Measurements from ENCODE around the gene GINS2.

GINS2 gene

DNA sequence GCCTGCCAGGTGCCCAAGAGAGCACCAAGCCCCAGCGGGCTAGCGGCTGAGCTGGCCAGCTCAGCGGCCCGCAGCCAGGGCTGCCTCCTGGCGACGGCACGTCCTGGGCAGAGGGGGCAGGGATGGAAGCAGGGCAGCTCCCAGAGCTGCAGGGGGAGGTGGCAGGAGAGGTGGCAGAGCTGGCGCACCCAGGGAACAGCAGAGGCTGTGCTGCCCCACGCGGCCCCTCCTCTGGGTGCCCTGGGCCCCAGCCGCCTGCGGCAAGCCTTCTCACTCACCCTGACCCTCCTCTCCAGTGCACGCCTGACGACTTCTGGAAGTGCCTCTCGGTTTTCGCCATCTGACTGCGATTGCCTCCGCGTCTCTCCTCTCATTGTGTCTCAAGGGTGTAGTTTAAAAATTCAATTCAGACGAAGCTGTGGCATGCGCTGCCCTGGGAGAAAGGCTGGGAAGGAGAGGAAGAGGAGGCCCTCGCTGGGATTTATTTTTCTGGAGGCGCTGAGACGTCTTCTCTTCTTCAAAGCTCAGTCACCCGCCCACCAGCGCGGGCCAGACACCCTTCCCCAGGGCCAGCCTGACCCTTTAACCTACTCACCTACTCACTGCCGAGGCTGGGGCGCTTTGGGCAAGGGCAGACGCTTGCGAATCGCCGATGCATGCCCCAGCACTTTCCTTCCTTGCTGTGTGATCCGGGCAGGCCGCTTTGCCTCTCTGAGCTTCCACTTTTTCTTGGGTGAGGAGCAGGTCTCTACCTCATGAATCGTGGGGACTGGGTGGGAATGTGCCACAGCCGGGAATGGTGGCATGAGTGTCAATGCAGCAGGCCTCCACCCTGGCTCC is 50.7 kb downstream of the GINS2 start:
- no peak for DNase-seq

DNA sequence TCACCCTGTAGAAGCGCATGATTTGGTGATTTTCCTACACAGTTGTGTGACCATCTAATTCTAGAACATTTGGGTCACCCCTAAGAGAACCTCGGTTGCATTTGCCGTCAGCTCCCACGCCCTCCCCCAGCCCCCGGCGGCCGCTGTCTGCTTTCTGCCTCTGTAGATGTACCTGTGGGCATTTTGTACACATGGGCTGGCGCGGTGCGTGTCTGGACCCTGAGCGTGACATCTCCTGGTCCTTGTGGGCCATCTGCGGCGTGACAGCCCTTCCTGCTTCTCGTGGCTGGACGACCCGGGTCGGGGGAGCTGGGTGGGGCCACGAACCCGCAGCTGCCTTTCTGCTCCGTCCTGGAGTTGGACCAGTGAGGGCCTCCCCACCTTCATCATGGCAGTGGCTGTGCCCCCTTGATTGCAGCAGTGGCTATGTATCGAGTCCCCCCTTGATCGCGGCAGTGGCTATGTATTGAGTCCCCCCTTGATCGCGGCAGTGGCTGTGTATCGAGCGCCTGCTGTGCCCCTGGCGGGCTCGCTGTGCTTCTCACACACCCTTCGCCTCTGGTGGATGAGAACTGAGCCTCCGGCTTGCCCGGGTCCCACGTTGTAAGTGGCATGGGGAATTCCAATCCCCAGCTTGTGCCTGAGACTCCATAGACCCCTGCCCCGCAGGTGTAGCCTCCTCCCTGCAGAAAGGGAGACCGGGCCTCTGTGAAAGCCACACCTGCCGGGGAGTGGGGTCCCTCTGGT is 51.5 kb downstream of the GINS2 start:
- no peak for DNase-seq

DNA sequence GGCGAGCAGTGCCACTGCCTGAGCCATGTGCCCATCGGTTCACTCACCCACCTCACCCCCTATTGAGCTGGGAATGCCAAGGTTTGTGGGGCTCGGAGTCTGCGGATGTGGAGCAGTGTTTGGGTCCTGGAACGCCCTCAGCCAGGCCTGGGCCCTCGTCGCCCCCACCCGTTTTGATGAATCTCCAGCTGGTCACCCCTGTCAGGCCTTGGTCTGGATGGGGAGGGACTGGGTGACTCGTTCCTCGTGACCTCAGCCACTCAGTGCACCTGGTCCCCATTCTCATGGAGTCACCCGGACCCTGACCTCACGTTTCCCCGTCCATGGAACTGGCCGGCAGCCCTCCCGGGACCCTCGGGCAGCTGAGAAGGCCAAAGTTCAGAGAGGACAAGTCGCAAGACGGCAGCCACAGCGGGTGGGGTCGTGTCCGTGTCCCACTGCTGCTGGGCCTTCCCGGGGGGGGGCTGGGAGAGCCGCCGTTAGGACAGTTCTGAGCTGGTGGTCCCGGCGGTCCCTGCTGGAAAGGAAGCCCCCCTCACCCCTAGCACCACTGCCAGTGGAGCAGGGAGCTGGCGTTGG is 52.4 kb downstream of the GINS2 start:
- DNase-seq = no peak

DNA sequence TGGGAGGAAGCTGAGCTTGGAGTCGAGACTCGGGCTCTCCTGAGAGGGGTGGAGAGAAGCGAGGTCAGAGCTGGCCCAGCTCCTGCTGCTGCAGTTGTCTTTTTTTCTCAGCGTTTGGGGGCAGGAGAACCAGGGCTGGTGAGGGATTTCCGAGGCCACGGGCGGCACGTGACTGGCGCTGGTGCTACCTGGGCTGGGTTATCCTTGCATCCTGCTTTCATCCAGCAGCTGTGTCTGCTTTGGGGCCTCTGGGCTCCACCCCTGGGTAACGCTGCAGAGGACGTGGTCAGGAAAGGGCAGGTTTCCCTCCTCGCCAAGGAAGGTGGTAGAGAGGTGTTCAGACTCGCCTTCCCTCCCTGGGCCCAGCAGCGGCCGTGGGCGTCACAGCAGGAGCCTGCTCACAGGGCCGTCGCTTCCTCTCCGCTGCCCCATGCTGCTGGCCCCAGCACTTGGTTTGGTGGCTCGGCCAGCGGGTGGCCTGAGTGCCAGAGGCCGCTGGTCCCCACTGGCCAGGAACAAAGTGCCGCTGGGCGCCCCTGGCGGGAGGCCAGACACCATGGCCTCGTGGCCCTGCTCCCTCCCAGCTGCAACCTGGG is 53.1 kb downstream of the GINS2 start:
- no peak for DNase-seq

DNA sequence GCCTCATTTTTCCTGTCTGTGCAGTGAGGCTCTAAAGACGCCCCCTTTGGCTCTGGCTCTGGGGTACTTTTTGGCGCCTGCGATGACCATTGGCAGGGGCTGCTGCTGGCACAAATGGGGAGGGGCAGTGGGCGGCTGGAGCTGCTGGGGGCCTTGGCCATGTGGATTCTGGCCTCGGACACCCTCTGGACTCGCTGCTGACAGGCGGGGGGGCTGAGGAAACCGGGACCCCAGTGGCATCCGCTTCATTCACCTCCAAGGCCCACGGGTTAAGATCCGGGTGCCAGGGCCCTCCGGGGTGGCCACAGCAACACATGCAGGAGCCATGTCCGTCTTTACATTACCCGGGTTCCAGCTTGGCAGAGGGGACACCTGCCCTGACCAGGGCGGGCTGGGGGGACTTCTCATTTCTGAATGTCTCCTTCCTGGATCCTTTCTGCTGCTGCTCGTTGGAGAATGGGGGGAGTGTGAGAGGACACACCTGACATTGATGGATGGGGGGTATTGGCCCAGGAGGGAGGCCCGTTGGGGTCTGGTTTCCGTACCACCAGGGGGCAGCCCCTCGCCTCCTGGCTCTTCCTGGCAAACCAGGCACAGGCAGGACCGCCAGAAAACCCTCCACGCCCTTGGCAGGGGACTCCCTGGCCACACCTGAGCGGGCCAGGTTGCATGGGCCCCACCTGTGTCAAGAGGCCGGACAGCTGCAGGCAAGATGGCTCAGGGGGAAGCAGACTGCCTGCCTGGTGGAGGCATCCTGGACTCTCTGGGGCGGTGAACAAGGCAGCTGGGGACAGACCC is 53.8 kb downstream of the GINS2 start:
- DNase-seq = no peak

DNA sequence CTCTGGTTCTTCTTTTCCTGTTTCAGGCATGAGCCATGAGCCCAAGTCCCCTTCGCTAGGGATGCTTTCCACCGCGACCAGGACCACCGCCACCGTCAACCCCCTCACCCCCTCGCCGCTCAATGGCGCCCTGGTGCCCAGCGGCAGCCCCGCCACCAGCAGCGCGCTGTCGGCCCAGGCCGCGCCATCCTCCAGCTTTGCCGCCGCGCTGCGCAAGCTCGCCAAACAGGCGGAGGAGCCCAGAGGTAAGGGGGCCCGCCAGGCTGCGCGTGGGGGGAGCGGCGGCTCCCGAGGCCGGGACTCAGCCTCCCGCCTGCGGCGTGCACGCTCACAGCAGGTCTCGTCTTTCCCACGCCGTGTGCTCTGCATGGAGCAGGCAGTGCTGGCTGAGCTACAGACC is 54.9 kb downstream of the GINS2 start:
- DNase-seq = no peak

DNA sequence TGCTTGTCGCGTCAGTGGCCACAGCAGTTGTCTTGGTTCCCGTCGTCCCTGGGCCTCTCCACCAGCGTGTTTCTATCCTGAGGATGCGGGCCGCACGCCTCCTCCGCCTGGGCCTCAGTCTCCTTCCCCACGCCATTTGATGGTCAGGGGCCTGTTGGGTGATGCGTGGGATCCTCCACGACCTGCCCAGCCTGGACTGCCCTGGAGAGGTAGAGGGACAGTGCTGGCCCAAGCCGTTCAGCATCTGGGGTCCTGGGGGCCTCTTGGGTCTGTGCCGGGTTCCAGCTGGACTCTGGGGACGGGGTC is 55.4 kb downstream of the GINS2 start:
- no peak for DNase-seq

DNA sequence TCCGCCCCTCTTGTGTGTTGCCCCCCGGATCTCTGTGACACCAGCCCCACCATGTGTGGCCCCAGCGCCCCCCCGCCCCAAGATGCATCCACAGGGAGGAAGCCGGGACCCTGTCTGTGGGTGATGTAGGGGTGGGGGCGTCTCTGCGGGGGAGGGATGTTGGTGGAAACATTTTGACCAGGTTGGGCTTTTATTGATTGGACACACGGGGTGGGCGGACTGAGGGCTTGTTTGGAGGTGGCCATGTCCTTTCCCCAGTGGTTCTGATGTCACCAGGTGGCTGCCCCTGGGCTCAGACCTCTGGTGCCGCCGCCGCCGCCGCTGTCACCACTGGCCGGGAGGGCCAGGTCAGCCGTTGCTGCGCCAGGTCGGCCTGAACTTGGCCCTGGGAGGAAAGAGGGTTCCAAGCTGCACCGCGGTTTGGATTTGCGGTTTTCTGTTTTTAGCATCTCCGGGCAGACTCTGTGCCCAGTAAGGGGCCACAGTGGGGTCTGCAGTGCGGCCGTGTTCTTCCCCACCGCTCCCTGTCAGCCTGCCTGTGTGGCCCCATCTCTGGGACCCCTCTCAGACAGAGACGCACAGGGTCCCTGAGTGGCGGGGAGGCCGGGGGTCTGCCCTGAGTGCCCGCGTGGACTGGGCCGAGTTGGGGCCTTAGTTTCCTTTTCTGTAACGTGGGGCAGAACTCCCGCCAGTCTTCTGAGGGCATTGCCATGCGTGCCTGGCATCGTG is 55.9 kb downstream of the GINS2 start:
- no peak for DNase-seq

DNA sequence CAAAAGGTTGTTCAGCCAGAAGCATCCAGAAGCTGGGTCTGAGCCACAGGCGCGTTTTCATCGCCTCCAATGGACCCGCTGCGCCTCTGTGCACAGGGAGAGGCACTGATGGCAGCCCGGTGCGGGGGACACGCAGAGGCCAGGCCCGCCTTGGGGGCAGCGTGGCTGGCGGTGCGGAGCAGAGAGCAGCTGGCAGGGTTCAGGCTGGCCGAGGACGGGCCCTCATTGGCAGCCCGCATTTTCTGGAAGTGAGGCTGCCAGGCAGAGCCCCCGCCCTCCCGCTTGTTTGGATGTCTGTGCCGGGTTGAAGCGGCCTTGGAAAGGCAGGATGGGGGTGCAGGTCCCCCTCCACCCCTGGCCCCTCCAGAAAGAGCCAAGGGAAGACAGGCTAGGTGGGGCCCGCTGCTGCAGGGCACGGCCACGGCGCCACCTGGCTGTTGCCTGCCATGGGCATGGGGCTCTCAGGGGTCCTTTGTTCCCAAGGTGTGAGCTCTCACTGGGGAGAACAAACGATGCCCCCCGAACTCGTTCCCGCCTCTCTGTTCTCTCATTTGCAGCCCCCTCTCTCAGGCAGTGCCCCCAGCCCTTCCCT is 56.9 kb downstream of the GINS2 start:
- DNase-seq = no peak

DNA sequence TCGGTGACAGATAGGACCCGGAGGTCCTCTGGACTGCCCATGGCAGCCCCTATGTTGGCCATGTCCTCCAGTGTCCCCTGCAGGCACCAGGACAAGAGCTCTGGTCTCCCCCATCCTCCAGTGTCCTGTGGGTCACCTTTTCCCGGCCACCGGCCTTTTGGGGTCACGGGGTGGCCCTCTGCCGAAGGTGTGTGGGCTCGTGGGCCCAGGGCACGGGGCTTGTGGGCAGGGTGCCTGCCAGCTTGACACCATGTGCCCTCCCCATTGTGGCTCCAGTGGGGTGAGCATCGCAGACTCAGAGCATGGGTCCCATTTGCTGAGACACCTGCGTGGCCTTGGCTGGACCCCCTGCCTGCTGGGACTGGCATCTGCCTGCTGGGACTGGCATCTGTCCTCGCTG is 57.5 kb downstream of the GINS2 start:
- DNase-seq = no peak

DNA sequence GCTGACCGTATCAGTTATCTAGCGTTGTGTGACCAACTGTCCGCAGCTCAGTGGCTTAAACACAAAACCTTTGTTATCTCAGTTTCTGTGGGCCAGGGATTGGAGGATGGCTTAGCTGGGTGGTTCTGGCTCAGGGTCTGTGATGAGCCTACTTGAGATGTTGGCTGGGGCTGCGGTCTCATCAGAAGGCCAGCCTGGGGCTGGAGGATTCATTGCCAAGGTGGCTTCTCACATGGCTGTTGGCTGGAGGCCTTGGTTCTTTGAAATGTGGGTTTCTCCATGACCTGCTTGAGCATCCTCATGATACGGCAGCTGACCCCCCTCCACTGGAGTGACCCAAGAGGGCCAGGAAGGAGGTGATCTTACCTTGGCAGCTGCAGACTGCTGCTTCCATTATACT is 58.9 kb downstream of the GINS2 start:
- no peak for DNase-seq

DNA sequence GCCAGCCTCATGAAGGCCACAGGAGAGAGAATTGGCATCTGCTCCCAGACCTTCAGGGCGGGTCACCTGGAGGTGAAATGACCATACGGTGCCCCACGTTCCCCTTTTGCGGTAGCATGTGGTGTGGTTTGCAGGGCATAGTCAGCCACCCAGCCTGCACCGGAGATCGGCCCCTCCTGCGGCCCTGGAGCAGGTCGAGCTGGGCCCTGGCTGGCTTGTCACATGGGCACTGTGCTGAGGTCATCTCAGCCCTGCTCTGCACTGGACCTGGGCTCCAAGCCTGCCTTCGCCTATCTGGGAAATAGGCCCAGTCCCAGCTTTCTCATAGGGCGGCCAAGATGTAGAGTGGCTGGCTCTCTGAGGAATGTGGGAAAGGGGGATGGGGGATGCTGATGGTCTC is 59.4 kb downstream of the GINS2 start:
- DNase-seq = no peak

DNA sequence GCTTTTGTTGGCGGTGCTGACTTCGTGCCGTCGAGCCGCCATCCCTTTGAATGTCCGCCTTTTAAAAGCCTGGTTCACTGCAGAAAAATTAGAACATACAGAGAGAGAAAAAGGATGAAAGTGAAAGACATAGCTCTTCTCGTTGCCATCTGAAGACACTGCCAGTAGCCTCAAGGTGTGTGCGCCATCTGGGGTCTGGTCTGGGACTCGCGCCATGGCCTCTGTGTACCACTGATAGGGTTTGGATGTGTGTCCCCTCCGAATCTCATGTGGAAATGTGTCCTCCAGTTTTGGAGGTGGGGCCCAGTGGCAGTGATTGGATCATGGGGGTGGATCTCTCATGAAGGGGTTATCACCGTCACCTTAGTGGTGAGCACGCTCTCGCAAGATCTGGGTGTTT is 60.1 kb downstream of the GINS2 start:
- no peak for DNase-seq

DNA sequence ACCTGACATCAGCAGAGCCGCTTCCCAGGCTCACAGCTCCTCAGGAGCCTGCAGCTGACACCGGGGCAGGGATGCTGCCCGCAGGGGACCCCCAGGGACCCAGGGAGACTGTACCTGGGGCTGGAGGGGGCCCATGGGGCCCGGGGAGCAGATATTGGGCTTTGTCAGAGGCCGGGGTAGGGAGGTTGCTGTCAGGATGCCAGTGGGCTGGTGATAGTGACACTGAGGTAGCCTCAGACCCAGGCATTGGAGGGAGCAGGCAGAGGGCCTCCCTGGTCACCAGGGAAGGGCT is 60.5 kb downstream of the GINS2 start:
- DNase-seq = no peak

DNA sequence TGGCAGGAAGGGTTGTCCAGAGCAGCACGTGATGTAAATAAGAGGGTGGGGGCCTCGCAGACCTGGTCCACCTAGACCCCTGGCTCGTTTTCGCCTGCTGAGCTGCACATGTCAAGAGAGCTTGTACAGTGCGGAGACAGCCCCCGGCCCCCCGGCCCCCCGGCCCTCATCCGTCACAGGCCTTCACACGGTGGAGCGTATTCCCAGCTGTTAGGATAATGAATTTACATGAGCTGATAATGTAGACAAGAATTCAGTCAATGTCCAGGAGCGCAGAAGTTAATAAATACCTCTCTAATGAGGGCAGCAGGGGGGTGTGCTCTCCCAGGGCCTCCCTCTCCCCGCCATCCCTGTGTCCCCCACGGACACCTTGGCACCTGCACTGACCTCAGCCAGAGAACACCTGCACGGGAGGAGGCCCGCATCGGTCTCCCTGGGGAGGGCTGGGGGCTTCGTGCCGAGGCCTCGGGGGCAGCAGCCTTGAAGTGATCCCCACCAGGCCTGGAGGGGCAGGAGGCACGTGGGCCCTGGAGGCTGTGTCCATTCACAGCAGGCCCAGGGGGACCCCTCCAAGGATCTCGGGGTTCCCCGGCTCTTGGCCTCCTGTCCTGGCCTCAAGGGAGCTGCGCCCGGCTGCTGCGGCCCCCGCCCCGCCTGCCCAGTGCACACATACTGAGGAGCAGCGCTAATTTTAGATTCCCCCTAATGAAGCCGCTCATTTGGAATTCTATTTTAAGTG is 61.1 kb downstream of the GINS2 start:
- DNase-seq = no peak

DNA sequence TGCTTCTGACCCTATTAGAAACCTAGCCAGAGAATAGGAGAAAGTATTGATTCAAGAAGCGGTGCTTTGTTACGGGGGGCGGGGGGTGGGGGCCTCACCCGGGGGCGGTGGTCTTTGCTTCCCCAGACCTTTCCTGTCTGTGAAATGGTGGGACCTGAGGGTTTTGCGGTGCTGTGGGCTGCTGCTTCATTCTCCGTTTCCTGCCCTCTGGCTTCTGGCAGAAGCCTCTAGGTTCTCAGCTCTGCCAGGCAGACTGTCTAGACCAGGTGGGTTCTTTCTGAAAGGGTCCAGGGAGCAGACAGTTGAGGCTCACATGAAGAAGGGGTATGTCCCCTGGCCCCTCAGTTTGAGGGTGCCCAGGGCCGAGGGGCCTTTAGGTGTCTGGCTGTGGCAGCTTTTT is 61.7 kb downstream of the GINS2 start:
- DNase-seq = no peak

Data from fibroblast of skin of abdomen (primary cell).